Measurements from ENCODE around the gene ANO1. TPM values are rescaled to one million over a fixed set of nuclear protein-coding genes. Genes with fewer than 3 reads are reported as not detected.

ANO1 gene
- total RNA-seq, 4 donors from 2014 or later: 2.3 to 9.2 (median 4.2) TPM

- Histone ChIP-seq H3K9me3 (no peaks in the 10 kb centered on the region), H3K27me3 (no peaks in the 10 kb centered on the region), H3K4me1 (peaks cover 4 to 12% of the 10 kb centered on the region in 2 donors), H3K27ac (no peak overlapping the region), H3K4me3 (no peak overlapping the region), H3K36me3 (no peaks in the 10 kb centered on the region)
- DNase-seq (no peak), ATAC-seq (no peak)
- intact Hi-C loops (cut with DNase I; ENCODE audit: low total_unique reads): no loop called here
- TF ChIP-seq CTCF (IDR thresholded peaks at IDR 0.05 in 4 of 5, conservative IDR thresholded peaks at IDR 0.05 in 1 of 5) (no peak), POLR2A (IDR thresholded peaks at IDR 0.05) (no peak)
- in situ Hi-C loops (cut with MboI; ENCODE audit: low sequenced_read_pairs in 4 of 4): no loop called here
These were observed 155.8 kb downstream of the ANO1 start for GRCh38 chr11:70233962-70234361.

Other genes with a start within 250 kb of the ANO1 start
- gene FADD, start 125.0 kb downstream of the ANO1 start, total RNA-seq: 10 to 100 TPM in 2 of 4 donors, 1 to 10 TPM in 2; 6.9 to 17.3 (median 10.4) TPM
- 10 to 100 TPM; 36.3 to 90.6 (median 46.0) TPM for gene PPFIA1, start 192.4 kb downstream of the ANO1 start, total RNA-seq